ENCODE measurements around the gene SLC25A28. TPM values are rescaled to one million over a fixed set of nuclear protein-coding genes. Genes with fewer than 3 reads are reported as not detected.

The SLC25A28 gene, protein sequence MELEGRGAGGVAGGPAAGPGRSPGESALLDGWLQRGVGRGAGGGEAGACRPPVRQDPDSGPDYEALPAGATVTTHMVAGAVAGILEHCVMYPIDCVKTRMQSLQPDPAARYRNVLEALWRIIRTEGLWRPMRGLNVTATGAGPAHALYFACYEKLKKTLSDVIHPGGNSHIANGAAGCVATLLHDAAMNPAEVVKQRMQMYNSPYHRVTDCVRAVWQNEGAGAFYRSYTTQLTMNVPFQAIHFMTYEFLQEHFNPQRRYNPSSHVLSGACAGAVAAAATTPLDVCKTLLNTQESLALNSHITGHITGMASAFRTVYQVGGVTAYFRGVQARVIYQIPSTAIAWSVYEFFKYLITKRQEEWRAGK
- 9.0 and 13.1 TPM in 2 replicates for total RNA-seq

DNA sequence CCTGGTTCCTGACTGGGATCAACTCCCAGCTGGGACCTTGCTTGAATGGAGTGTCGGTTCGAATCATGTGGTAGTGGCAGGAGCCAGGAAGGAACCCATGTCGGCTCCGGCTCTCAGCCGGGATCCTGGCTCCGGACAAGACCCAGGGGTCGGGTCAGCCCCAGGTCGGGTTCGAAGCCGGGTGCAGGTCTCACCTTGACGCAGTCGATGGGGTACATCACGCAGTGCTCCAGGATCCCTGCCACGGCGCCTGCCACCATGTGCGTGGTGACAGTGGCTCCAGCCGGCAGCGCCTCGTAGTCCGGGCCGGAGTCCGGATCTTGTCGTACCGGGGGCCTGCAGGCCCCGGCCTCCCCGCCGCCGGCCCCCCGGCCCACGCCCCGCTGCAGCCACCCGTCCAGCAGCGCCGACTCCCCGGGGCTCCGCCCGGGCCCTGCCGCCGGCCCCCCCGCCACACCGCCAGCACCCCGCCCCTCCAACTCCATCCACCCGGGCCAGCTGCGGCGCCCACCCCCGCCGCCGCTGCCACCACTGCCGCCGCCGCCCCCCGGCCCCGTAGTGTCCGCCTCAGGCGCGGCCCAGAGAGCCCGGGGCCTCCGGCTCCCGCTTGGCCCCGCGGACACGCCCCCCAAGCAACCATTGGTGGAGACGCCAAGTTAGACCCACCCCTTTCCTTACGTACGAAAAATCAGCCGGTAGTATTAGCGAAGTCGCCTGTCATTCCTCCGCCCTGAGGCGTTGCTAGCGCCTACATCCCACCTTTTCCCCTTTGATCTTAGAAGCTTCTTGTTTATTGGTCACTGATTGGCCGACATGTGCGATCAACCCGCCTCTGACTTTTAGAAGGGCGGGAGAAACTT, at the start of gene SLC25A28:
TSS of gene SLC25A28 (minus strand) at position 589 of the 860 bp plus-strand sequence. CDS start at position 485, 104 bp downstream.

DNA sequence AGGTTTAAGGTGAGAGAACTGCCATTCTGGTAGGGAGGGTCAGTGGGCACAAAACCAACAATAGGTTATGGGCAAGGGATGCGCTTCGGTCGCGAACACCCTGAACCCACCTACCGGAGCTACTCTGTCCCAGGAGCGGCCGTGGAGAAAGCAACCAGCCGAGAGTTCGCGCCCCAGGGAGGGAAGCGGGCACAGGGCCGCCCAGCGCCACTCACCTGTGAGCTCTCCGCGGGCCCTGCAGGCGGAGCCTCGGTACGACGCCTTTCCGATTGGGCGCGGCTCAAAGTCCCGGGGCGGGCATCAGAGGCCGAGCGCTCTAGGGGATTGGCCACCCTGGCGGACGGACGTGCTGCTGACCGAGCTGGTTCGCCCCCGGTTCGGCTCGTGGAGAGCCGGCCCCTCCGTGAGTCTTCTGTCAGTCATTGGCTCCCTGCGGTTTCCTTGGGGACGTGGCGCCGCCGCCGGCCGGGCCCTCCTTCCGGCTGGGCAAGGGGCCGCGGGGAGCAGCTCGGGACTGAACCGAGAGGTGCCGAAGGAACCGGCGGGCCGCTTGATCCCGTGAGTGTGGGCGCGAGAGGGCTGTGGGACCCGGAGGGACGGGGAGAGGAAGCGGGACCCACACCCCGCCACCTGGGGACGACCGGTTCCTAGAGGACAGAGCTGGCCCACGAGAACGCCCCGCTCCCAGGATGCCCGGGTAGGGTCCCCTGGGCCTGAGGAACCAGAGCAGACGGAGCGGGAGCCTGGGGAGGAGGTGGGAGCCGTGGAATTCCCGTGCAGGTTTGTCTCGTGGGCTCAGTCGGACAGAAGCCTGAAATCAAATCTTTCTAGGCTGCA, 39.0 kb upstream of the SLC25A28 start, which contains the start of gene ENTPD7:
TSS of gene ENTPD7 (plus strand) at position 479 of the 837 bp plus-strand sequence. CDS start 448 bp downstream, outside the sequence.

Small RNAs within 50 kb of the gene (small RNA-seq; reads per million reads assigned to genes)
- not detected for gene AL133353.1

Other genes with a start within 250 kb of the SLC25A28 start
- 26.1 and 27.1 TPM in 2 replicates for gene GOT1, start 189.8 kb downstream of the SLC25A28 start, total RNA-seq
- gene NKX2-3, start 87.5 kb downstream of the SLC25A28 start, total RNA-seq, result 2.4 TPM in 1 of 2 replicates, not detected in the other
- 27.9 and 28.6 TPM in 2 replicates for gene ENTPD7, start 39.1 kb upstream of the SLC25A28 start, total RNA-seq
- 46.3 and 56.2 TPM in 2 replicates for gene COX15, start 111.7 kb upstream of the SLC25A28 start, total RNA-seq
- gene CUTC, start 111.8 kb upstream of the SLC25A28 start, total RNA-seq, result 27.1 and 27.7 TPM in 2 replicates
- gene ABCC2, start 162.2 kb upstream of the SLC25A28 start, total RNA-seq, result 1.1 and 1.4 TPM in 2 replicates